Measurements from ENCODE around the gene AHCY. TPM values are rescaled to one million over a fixed set of nuclear protein-coding genes. Genes with fewer than 3 reads are reported as not detected.
"Not testable (repeated sequence)": the region's sequence is repeated elsewhere in the genome, so short reads cannot be mapped to it uniquely, and the experiment has no call there.

Gene AHCY
- total RNA-seq, 1 donor from 2014 or later = 342 TPM

DNA sequence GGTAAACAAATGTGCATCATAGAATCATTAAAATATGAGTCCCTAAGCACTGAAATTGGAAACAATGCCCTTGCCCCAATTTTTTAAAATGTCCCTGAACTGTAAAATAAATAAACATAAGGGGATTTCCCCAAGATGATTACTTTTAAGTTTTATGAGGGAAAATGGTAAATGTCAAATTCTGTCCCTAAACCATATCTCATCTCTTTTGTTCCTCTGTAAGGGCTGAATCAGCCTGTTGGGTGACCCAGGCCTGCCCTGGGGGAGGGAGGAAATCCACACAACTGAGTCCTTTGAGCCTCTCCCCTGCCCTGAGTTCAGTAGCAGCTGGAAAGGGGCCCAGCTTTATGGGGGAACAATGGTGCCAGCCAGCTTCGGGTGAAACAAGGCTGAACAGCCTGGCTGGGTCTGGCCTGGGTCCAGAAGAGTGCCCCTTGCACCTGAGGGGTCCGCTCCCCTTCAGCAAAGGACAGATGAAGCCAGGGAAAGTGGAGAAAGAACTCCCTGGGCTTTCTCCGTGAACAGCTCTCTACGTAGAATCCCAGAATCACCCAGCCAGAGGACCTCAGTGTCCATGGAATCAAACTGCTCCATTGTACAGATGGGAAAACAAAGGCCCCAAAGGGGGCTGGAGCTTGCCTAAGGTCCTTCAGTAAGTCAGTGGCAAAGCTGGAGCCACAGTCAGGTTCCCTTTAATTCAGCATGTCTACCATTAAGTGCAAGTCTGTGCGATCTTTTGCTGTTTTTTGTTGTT is 31.7 kb upstream of the AHCY start:
- DNase-seq (ENCODE audit: extremely low spot score, unreplicated experiment) = no peak
- H3K9me3 Mint-ChIP-seq = no peaks in the 10 kb centered on the region
- TF ChIP-seq, protein P1, sequence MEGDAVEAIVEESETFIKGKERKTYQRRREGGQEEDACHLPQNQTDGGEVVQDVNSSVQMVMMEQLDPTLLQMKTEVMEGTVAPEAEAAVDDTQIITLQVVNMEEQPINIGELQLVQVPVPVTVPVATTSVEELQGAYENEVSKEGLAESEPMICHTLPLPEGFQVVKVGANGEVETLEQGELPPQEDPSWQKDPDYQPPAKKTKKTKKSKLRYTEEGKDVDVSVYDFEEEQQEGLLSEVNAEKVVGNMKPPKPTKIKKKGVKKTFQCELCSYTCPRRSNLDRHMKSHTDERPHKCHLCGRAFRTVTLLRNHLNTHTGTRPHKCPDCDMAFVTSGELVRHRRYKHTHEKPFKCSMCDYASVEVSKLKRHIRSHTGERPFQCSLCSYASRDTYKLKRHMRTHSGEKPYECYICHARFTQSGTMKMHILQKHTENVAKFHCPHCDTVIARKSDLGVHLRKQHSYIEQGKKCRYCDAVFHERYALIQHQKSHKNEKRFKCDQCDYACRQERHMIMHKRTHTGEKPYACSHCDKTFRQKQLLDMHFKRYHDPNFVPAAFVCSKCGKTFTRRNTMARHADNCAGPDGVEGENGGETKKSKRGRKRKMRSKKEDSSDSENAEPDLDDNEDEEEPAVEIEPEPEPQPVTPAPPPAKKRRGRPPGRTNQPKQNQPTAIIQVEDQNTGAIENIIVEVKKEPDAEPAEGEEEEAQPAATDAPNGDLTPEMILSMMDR (conservative IDR thresholded peaks at IDR 0.05) = no peak
- peak overlapping the region; percentile 67 for H3K27ac Mint-ChIP-seq
- H3K27me3 Mint-ChIP-seq = no peaks in the 10 kb centered on the region
- H3K4me1 Mint-ChIP-seq (ENCODE audit: unreplicated experiment) = peaks cover 47% of the 10 kb centered on the region
- H3K4me3 Mint-ChIP-seq = peak overlapping the region; percentile 16
- no peaks in the 10 kb centered on the region for H3K36me3 Mint-ChIP-seq

DNA sequence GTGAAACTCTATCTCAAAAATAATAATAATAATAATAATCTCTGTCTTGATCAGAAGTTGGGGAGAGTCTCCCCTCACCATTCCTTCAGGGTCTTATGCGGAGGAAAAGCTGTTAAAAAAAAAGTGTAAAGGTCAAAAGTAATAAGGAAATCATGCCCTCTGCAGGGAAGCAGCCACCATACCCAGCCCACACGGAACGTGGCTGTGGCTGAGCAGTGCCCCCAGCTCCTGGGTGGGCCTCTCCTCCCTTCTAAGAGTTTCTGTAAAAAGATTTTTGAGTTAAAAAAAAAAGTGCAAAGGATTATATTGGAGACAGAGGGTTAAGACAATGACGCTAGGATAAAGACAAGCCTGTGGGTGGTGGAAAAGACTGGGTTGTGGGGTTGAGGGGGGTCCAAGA is 30.6 kb upstream of the AHCY start:
- TF ChIP-seq, protein P1 (conservative IDR thresholded peaks at IDR 0.05) = no peak
- peaks cover 47% of the 10 kb centered on the region for H3K4me1 Mint-ChIP-seq (ENCODE audit: unreplicated experiment)
- H3K4me3 Mint-ChIP-seq = no peak overlapping the region
- H3K9me3 Mint-ChIP-seq = no peaks in the 10 kb centered on the region
- H3K36me3 Mint-ChIP-seq = no peaks in the 10 kb centered on the region
- H3K27me3 Mint-ChIP-seq = no peaks in the 10 kb centered on the region
- H3K27ac Mint-ChIP-seq = no peak overlapping the region
- DNase-seq (ENCODE audit: extremely low spot score, unreplicated experiment) = no peak

DNA sequence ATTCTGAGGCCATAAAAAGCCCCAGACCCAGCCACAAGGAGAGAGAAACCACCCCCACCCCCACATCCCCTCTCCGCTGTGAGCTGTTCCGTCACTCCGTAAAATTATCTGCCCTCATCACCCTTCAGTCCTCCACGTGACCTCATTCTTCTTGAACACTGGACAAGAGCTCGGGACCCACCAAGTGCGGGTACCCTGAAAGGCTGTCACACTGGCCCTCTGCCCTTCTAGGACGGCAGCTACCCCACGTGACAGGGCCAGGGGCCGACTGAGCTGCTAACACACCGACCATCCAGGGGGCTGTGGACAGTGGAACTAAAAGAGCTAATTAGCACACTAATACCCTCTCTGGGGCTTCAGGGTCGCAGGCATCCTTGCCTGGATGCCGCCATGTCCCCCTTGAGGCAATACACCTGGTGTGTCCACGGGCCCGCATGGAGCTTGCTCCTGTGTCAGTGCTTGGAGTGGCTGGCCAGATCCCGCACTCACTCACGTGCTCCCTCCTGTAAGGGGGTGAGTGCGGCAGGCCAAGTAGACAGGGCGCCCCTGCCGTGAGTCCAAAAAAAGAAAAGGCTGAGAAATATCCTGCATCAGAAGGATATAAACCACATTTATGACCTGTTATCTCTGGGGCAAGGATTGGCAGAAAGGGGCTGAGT is 29.2 kb upstream of the AHCY start:
- TF ChIP-seq, protein P1 (conservative IDR thresholded peaks at IDR 0.05) = no peak
- Mint-ChIP-seq H3K4me1 (ENCODE audit: unreplicated experiment) (peaks cover 38% of the 10 kb centered on the region), H3K9me3 (no peaks in the 10 kb centered on the region), H3K27me3 (no peaks in the 10 kb centered on the region), H3K36me3 (no peaks in the 10 kb centered on the region), H3K4me3 (no peak overlapping the region), H3K27ac (peak overlapping the region; percentile 57)
- no peak for DNase-seq (ENCODE audit: extremely low spot score, unreplicated experiment)

DNA sequence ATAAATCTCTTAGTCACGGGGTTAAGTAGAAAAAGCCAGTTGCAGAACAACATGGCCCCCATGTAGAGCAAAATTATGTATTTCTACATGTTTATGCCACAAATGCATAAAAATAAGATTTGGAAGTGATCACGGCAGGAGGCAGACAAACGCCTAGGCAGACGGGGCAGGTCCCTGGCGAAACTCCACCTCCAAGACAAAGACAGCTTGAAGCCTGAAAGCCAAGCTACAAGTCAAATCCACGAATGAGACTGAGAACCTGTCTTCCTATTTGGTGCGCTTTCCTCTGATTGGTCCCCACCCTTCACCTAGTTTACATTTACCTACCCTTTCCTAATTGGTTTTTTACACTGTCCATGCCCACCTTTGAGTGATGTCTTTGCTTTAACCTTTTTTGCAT is 28.7 kb upstream of the AHCY start:
- no peak overlapping the region for H3K4me3 Mint-ChIP-seq
- H3K4me1 Mint-ChIP-seq (ENCODE audit: unreplicated experiment) = peaks cover 35% of the 10 kb centered on the region
- peak overlapping the region; percentile 57 for H3K27ac Mint-ChIP-seq
- no peaks in the 10 kb centered on the region for H3K27me3 Mint-ChIP-seq
- H3K36me3 Mint-ChIP-seq = no peaks in the 10 kb centered on the region
- no peak for DNase-seq (ENCODE audit: extremely low spot score, unreplicated experiment)
- H3K9me3 Mint-ChIP-seq = no peaks in the 10 kb centered on the region
- TF ChIP-seq, protein P1 (conservative IDR thresholded peaks at IDR 0.05) = no peak

DNA sequence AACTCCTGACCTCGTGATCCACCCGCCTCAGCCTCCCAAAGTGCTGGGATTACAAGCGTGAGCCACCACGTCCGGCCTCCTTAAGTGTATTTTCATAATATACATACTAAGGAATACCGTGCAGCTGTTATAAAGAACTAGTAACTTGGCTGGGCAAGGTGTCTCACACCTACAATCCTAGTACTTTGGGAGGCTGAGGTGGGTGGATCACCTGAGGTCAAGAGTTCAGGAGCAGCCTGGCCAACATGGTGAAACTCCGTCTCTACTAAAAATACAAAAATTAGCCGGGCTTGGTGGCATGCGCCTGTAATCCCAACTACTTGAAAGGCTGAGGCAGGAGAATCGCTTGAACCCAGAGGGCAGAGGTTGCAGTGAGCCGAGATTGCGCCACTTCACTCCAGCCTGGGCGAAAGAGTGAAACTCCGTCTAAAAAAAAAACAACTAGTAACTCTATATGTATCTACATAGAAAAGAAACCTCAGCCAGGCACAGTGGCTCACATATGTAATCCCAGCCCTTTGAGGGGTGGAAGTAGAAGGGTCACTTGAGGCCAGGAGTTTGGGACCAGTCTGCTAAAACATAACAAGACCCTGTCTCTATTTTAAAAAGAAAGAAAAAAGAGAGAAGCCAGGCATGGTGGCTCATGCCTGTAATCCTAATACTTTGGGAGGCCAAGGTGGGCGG is 27.8 kb upstream of the AHCY start:
- not testable (repeated sequence) for H3K9me3 Mint-ChIP-seq; H3K4me3 Mint-ChIP-seq; H3K36me3 Mint-ChIP-seq; H3K27me3 Mint-ChIP-seq; DNase-seq (ENCODE audit: extremely low spot score, unreplicated experiment)
- peak overlapping the region; percentile 20 for H3K27ac Mint-ChIP-seq
- peaks cover 32% of the 10 kb centered on the region for H3K4me1 Mint-ChIP-seq (ENCODE audit: unreplicated experiment)

All from type B pancreatic cell (in vitro differentiated cells).